Skeletal muscle tissue (tissue), 4 donors: ENCODE data around the gene ERAL1. TPM values are rescaled to one million over a fixed set of nuclear protein-coding genes. Genes with fewer than 3 reads are reported as not detected.
"Not testable (repeated sequence)": the region's sequence is repeated elsewhere in the genome, so short reads cannot be mapped to it uniquely, and the experiment has no call there.

Source experiments
- H3K27ac ChIP-seq: one replicate; pipeline ENCODE4 v1.7.0; 2013; ENCODE audit warnings: mild to moderate bottlenecking, low read depth, low read length, inconsistent platforms
- H3K27me3 ChIP-seq, 3 donors: one replicate each; pipeline ENCODE4 v1.7.0; 2013; ENCODE audit warnings: low read length in 3 of 3; ENCODE audit not compliant: control insufficient read depth in 3 of 3, insufficient read depth in 3 of 3
- H3K36me3 ChIP-seq, 3 donors: one replicate each; pipeline ENCODE4 v1.7.0; 2013; ENCODE audit warnings: low read length in 3 of 3; ENCODE audit not compliant: control insufficient read depth in 3 of 3, insufficient read depth in 3 of 3
- H3K4me1 ChIP-seq, 3 donors: one replicate each; pipeline ENCODE4 v1.7.0; 2013; ENCODE audit warnings: low read length in 3 of 3, mild to moderate bottlenecking in 3 of 3; ENCODE audit not compliant: control insufficient read depth in 3 of 3, insufficient read depth in 3 of 3
- H3K4me3 ChIP-seq, 3 donors: one replicate each; pipeline ENCODE4 v1.7.0; 2013; ENCODE audit warnings: low read length in 3 of 3
- H3K9ac ChIP-seq, 3 donors: one replicate each; pipeline ENCODE4 v1.7.0; 2013; ENCODE audit warnings: low read length in 3 of 3, mild to moderate bottlenecking in 3 of 3, moderate library complexity in 2 of 3, low read depth in 1 of 3
- H3K9me3 ChIP-seq, 3 donors: one replicate each; pipeline ENCODE4 v1.7.0; 2013; ENCODE audit warnings: low read length in 3 of 3; ENCODE audit not compliant: control insufficient read depth in 3 of 3
- total RNA-seq: library from RNA; depleted of rRNA; stranded (reverse); fragments of >200 nt; gene quantifications from one replicate; pipeline ENCODE4 v1.2.3, GENCODE V29; 2014
- donor health status: Osteomylitis.

Gene ERAL1
- total RNA-seq, 1 donor from 2014 or later: 19.3 TPM

DNA sequence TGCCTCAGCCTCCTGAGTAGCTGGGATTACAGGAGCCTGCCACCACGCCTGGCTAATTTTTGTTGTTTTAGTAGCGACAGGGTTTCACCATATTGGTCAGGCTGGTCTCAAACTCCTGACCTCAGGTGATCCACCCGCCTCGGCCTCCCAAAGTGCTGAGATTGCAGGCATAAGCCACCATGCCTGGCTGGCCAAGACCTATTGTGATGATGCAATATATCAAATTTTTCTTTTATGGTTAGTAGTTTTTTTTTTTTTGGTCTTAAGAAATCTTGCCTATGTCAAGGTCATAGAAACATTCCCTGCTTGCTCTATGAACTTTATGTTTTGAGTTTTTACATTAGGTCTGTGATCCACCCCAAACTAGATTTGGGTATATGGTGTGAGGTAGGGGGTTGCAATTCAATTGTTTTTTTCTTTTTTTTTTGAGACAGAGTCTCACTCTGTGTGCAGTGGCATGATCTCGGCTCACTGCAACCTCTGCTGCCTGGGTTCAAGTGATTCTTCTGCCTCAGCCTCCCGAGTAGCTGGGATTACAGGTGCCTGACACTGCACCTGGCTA lies 22.4 kb downstream of the ERAL1 start:
- H3K9ac ChIP-seq, H3K4me3 ChIP-seq, H3K27ac ChIP-seq, H3K9me3 ChIP-seq, H3K27me3 ChIP-seq, H3K4me1 ChIP-seq: not testable (repeated sequence)
- H3K36me3 ChIP-seq: peaks cover 33 to 37% (median 34%) of the 10 kb centered on the region in 3 donors

DNA sequence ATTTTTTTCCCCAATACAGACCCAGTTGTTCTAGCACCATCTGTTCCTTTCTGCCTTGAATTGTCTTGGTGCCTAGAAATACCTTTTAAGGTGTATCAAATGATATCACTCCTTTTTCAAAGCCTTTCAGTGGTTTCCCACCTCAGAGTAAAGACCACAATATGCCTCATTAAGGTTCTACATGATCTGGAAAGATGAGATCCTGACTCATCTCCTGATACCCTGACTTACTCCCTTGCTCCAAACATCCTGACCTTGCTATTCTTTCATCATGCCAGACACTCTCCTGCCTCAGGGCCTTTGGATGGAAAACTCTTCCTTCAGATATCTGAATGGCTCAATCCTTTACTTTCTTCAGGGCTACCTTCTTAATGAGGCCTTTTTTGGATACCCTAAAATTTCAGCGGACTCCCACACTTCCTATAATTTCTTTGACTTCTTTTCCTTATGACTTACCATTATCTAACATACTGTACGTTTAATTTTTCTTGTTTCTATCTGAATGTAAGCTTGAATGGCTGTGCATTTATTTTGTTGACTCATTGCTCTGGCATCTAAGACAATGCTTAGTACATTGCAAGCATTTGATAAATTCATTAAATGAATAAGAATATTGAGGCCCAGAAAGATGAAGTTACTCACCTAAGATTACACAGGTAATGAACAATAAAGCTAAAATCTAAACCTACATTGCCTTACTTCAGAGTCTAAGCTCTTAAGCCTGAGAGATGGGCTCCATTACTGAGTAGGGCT lies 23.5 kb downstream of the ERAL1 start:
- Histone ChIP-seq H3K36me3 (peaks cover 42 to 43% (median 42%) of the 10 kb centered on the region in 3 donors), H3K4me3 (no peak overlapping the region), H3K27ac (no peak overlapping the region), H3K9ac (no peak overlapping the region), H3K27me3 (no peaks in the 10 kb centered on the region), H3K9me3 (no peaks in the 10 kb centered on the region), H3K4me1 (no peaks in the 10 kb centered on the region)

DNA sequence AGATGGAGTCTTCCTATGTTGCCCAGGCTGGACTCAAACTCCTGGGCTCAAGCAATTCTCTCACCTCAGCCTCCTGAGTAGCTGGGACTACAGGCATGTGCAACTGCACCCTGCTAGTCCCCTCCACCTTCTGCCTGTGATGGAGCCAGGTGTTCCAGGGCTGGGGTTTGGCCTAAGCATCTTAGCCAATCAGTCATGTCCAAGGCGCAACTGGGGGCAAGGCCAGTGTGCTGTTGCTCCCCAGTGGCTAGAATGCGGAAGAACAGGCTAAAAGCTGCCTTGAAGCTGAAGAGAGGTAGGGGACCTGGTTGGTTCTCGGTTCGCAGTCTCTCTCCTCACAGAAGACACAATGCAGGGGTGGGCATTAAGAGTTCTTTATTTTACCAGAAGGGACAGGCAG lies 24.2 kb downstream of the ERAL1 start:
- no peaks in the 10 kb centered on the region for H3K4me1 ChIP-seq
- H3K9ac ChIP-seq: no peak overlapping the region
- H3K36me3 ChIP-seq: peaks cover 44 to 47% (median 46%) of the 10 kb centered on the region in 3 donors
- no peaks in the 10 kb centered on the region for H3K27me3 ChIP-seq
- no peaks in the 10 kb centered on the region for H3K9me3 ChIP-seq
- no peak overlapping the region for H3K27ac ChIP-seq
- no peak overlapping the region for H3K4me3 ChIP-seq

GRCh38 chr17:28879886-28880571 lies 25.2 kb downstream of the ERAL1 start:
- Histone ChIP-seq H3K9me3 (no peaks in the 10 kb centered on the region), H3K36me3 (peaks cover 54 to 56% (median 56%) of the 10 kb centered on the region in 3 donors), H3K27me3 (no peaks in the 10 kb centered on the region), H3K9ac (no peak overlapping the region), H3K4me1 (no peaks in the 10 kb centered on the region), H3K4me3 (no peak overlapping the region), H3K27ac (no peak overlapping the region)

DNA sequence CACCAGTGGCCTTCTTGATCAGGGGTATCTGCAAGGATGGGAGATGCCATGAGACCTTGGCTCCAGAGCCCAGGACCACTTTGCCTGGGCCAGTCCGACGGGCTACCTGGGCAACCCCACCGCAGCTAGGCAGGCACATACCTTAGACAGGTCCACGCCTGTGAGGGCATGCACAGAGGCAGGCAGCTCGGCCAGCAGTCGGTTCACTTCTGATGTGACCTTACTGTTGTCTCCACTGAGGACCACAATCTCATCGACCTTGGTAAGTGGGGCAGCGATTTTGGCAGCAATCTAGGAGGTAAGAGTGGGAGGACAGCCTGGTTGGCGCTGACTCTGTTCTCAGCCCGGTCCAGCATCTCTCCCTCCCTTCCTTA lies 25.7 kb downstream of the ERAL1 start:
- Histone ChIP-seq H3K9me3 (no peaks in the 10 kb centered on the region), H3K27ac (no peak overlapping the region), H3K9ac (no peak overlapping the region), H3K36me3 (peaks cover 60 to 62% (median 61%) of the 10 kb centered on the region in 3 donors), H3K27me3 (no peaks in the 10 kb centered on the region), H3K4me3 (no peak overlapping the region), H3K4me1 (no peaks in the 10 kb centered on the region)

DNA sequence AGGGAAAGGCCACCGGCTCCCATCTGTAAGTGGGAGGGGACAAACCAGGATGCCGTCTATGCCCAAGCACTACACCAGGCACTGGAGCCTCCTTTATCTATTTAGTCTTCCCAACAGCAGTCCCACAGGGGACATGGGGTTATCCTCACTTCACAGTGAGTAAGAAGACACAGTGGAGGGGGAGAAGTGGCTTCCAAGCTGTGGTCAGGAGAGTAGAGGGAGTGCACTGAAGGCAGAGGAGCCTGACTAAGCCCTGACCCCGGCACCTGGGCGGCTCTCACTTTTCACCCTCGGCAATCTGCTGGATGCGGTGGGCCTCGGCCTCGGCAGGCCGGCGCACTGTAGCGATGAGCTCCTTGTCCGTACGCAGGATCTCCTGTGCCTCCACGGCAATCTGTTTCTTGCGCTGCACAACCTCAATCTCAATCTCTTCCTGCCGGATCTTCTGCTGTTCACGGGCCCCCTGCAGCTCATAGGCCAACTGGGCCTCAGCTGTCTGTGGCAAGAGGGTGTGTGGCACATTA lies 26.8 kb downstream of the ERAL1 start:
- H3K27ac ChIP-seq: no peak overlapping the region
- no peak overlapping the region for H3K9ac ChIP-seq
- peaks cover 63 to 71% (median 64%) of the 10 kb centered on the region in 3 donors for H3K36me3 ChIP-seq
- H3K27me3 ChIP-seq: no peaks in the 10 kb centered on the region
- H3K4me3 ChIP-seq: no peak overlapping the region
- no peaks in the 10 kb centered on the region for H3K9me3 ChIP-seq
- H3K4me1 ChIP-seq: no peaks in the 10 kb centered on the region

DNA sequence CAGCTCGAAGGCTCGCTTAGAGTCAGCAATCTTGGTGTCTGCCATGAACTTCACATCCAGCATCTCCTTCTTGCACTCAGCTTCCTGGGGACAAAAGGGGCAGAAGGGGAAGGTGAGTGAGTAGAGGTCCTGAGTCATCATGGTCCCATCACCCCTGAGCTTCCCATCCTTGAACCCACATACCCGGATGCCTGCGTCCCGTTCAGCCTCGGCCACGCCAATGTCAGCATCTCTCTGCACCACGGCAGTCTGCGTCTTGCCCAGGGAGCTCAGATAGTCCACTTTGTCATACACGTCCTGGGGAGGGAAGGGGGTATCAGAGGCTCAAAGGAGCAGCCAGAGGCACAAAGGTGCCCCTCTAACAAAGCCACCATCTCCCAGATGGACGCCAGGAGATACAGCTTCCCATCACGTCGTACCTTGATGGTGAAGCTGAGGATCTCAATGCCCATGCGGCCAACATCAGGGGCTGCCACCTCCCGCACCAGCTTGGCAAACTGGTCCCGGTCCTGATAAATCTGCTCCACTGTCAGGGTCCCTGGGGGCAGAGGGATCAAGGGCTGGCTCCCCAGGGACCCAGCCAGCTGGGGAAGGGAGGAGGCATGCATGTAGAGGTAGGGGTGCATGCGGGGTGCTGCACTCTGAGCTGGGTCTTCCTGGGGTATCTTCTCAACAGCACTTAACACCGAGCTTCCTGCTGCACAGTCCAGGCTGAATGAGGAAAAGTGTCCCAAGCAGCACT lies 27.5 kb downstream of the ERAL1 start:
- no peak overlapping the region for H3K4me3 ChIP-seq
- H3K4me1 ChIP-seq: no peaks in the 10 kb centered on the region
- no peaks in the 10 kb centered on the region for H3K27me3 ChIP-seq
- no peak overlapping the region for H3K9ac ChIP-seq
- no peaks in the 10 kb centered on the region for H3K9me3 ChIP-seq
- peaks cover 63 to 76% (median 66%) of the 10 kb centered on the region in 3 donors for H3K36me3 ChIP-seq
- H3K27ac ChIP-seq: no peak overlapping the region

GRCh38 chr17:28883967-28884702 lies 29.3 kb downstream of the ERAL1 start:
- no peak overlapping the region for H3K9ac ChIP-seq
- H3K36me3 ChIP-seq: peaks cover 62 to 82% (median 66%) of the 10 kb centered on the region in 3 donors
- H3K27ac ChIP-seq: no peak overlapping the region
- no peak overlapping the region for H3K4me3 ChIP-seq
- H3K9me3 ChIP-seq: no peaks in the 10 kb centered on the region
- no peaks in the 10 kb centered on the region for H3K27me3 ChIP-seq
- H3K4me1 ChIP-seq: no peaks in the 10 kb centered on the region

DNA sequence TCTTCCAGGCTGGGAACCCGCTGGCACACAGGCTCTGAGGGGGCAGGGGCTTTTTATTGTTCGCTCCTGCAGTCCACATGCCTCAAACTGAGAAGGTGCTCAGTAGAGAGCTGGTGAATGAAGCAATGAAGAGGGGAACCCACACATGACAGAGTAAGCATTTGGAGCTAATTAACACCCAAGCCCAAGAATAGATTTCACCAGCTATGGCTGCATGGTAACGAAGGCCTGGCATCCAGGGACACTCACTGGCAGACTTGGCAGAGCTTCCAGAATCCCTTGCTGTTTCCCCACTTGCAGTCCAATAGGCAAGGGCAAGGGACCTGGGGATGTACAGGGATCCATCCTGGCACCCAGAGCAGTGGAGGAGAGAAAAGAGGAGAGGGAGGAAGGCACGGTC lies 30.5 kb downstream of the ERAL1 start:
- Histone ChIP-seq H3K36me3 (peaks cover 49 to 70% (median 54%) of the 10 kb centered on the region in 3 donors), H3K27me3 (no peaks in the 10 kb centered on the region), H3K9ac (no peak overlapping the region), H3K27ac (no peak overlapping the region), H3K4me1 (no peaks in the 10 kb centered on the region), H3K4me3 (no peak overlapping the region), H3K9me3 (no peaks in the 10 kb centered on the region)
